Left cardiac atrium (tissue), 4 donors: ENCODE data around the gene LENG8. TPM values are rescaled to one million over a fixed set of nuclear protein-coding genes. Genes with fewer than 3 reads are reported as not detected.
A peak's percentile ranks its signal among the peaks of the same experiment; 100 is the strongest.
"Not testable (repeated sequence)": the region's sequence is repeated elsewhere in the genome, so short reads cannot be mapped to it uniquely, and the experiment has no call there.

Experiments
- ATAC-seq, 2 donors: fragments of 200-7000 bp; cut with Tn5 transposase; one replicate each; pipeline ENCODE4 v1.9.1; 2020; ENCODE audit warnings: mild to moderate bottlenecking in 2 of 2, moderate library complexity in 2 of 2
- DNase-seq: peaks from one replicate; pipeline ENCODE4 v3.0.0-alpha.2; 2020
- intact Hi-C, 2 donors: fragments of 100-400 bp; cut with DNase I; formaldehyde crosslinking; loops; one replicate each; pipeline versions ENCODE4 v1.14.1 to v1.15.1; 2022 to 2023
- total RNA-seq, 2 donors: library from RNA; stranded (reverse); fragmentation: NEBNext Ultra II Directional; extraction: Animal tissue kit (Norgen Biotek cat#: 25700); gene quantifications; one replicate each; pipeline ENCODE4 v1.2.1, GENCODE V29; 2021
- donor health status: DM: no; HTN: yes; CAD: no.
- donor health status: DM: no; HTN: yes; CAD: no; lungs with severe emphysema.
- donor health status: DM: yes; HTN: yes; CAD: no.
- donor health status: Dilated cardiomyopathy.

Gene LENG8
- total RNA-seq, 2 donors from 2014 or later = 66.6 to 76.5 TPM

DNA sequence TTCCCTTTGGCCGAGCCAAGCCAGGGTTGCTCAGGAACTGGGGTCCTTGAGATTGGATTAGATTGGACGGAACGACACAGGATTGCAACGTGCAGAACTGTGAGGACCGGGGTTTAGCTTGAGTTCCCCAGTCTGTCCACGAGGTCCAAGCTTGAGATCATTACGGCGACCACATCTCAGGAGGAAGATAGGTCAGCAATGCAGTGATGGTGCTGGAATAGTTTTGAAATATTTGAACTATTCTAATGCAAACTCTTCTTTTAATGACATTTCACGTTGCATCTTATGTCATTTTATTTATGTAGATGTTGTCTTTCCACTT, 49.4 kb downstream of the LENG8 start:
- intact Hi-C loops, DNase-seq: not testable (repeated sequence)
- ATAC-seq = peak in 1 of 2 donors; percentile 23

DNA sequence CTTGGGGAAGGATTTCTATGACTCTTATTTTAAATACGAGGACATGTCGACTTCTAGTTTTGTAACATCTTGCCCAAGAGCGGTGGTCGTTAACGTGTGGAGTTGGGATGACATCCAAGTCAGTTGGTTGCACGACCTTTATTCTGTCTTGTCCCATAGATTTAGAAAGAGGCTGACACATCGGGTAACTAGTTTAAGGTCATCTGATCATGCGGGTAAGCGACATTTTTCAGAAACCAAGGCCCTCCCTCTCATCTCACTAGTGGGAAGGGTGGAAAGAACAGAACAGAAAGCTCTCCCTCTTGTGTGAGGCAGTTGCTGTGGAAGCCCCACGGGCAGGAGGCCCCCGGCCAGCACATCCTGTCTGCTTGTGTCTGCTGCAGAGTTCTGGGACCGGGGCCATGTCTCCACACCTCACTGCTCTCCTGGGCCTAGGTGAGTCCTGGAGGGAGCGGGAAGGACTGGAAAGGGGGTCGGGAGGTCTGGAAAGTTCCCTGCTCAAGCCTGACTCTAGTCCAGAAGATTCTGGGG, 53.6 kb downstream of the LENG8 start, which contains the start of gene LAIR2:
TSS of gene LAIR2 (plus strand) at position 314 of the 531 bp plus-strand sequence. CDS start at position 402, 88 bp downstream.
- intact Hi-C loops = no loop called here
- DNase-seq = no peak
- ATAC-seq = no peak

DNA sequence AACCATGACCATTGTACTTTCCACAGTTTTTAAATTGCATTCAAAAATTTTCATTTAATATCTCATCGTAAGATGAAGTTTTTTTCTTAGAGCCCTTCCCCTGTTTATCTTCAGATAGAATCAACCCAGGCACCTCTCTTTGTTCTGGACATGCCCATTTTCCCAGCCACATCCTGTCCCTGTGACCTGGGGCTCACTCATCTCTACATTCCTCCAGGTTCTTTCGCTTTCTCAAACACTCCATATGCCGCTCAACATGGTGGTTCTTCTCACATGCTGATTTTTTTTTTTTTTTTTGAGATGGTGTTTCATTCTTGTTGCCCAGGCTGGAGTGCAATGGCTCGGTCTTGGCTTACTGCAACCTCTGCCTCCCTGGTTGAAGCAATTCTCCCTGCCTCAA, 56.5 kb downstream of the LENG8 start:
- DNase-seq, ATAC-seq, intact Hi-C loops: not testable (repeated sequence)

DNA sequence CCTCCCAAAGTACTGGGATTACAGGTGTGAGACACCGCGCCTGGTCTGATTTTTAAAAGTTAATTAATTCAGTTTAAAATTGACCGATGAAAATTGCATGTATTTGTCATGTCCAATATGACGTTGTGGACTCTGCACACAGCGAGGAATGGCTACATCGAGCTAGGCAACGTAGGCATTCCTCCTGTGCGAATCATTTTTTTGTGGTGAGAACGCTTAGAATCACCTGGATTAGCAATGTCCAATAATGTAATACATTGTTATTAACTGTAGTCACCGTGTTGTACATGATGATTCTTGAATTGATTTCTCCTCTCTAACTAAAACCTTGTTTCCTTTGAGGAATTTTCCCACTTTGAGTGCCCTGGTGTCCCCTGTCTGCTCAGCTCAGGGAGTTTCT, 57.1 kb downstream of the LENG8 start:
- DNase-seq (no peak), ATAC-seq (no peak)
- intact Hi-C loops = no loop called here

DNA sequence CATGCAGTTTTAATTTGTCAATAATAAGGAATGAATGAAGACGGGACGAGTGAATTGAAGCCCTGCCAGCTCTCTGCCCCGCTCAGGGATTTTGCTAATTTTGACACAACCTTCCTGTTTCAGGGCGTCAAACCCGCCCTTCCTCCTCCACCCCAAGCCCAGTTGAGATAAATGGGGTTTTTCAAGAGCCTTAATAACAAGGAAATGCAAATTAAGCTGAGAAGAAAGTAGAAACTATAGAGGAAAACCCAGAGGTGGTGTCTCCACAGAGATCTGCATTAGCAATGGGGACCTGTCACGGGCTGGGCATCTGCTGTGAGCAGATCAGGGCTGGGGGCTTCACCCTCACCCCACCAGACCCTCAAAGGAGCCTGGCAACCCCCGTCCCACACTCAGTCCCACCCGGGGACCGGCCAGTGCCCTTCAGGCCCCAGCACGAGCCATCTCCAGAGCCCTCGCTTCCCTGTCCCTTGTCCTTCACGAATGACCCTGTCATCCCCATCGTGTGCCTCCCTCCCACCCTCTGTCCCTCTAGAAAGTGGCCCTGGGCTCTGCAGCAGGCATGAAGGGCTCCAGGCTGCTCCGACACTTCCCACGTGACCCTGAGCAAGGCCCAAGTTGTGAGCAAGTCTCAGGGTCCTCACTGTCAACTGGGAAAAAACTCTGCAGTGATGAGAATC, 58.2 kb downstream of the LENG8 start:
- not testable (repeated sequence) for DNase-seq, ATAC-seq

DNA sequence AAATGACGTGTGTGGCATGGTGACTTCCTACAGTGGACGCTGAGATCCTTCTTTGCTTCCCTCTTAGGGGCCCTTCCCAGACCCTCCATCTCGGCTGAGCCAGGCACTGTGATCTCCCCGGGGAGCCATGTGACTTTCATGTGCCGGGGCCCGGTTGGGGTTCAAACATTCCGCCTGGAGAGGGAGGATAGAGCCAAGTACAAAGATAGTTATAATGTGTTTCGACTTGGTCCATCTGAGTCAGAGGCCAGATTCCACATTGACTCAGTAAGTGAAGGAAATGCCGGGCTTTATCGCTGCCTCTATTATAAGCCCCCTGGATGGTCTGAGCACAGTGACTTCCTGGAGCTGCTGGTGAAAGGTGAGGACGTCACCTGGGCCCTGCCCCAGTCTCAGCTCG, 58.8 kb downstream of the LENG8 start:
- DNase-seq (no peak), ATAC-seq (no peak)
- intact Hi-C loops = no loop called here

More for the DNA sequence above, 58.2 kb downstream of the LENG8 start:
- intact Hi-C loops = not testable (repeated sequence)

DNA sequence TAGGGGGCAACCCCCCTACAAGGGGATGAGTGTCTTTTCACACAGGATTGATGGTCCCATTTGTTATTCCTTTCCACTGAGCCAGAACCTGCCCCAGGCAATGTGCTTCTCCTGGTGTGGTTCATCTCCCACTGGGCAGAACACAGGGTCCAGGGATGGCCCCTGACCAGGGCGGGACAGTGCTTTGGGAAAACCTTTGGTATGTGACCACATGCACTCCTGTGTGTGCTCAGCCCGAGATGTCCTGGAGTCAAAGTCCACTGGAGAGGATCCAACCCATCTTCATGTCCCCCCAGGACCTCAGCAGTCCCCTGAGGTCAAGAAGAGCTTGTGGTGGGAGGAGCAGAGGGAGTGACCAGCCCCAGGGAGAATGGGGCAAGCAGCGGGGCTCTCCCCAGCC, 59.5 kb downstream of the LENG8 start:
- ATAC-seq = peak in 1 of 2 donors; percentile 18
- intact Hi-C loops = not testable (repeated sequence)

DNA sequence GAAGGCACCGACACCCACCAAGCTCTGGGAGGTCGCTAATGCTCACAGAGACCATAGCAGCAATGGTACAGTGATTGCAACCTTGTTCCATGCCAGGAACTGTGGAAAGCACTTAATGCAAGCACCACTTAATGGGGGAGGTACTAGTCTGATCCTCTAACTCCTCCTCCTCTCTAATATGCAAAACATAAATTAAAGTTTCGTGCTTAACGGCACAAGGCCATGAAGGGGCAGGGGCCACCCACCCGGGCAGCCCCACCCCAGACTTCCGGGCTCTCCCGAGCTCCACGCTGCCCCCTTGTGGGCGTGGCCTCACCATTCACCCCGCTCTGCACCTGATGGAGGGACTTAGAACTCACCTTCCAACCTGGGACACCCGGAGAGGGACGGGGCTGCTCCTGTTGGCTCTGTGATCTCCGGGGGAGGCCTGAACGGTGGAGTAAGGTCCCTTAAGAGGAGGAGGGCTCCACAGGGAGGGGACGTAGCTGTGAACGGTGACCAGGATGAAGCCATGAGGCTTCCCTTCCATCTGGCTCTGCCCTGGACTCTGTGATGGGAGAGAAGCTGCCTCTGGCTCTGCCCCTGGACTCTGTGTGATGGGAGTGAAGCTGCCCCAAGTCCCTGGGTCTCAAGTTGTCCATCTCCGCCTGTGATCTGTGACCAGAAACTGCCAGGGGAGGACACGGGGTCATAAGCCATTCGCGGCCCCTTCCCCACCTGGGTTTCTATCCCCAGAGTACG, 60.4 kb downstream of the LENG8 start:
- peak in 1 of 2 donors; percentile 36 for ATAC-seq
- DNase-seq, intact Hi-C loops: not testable (repeated sequence)

More for the DNA sequence above, 59.5 kb downstream of the LENG8 start:
- not testable (repeated sequence) for DNase-seq

Other genes with a start within 250 kb of the LENG8 start
- gene RPS9, start 248.3 kb upstream of the LENG8 start, total RNA-seq = 100 to 1,000 TPM; 738 to 776 TPM
- gene LILRB3, start 226.2 kb upstream of the LENG8 start, total RNA-seq = 10 to 100 TPM in 1 of 2 donors, 1 to 10 TPM in 1; 8.5 to 10.5 TPM
- gene LILRA6, start 206.4 kb upstream of the LENG8 start, total RNA-seq = 1 to 10 TPM; 6.0 to 6.5 TPM
- 10 to 100 TPM; 15.1 to 21.4 TPM for gene LILRB5, start 191.9 kb upstream of the LENG8 start, total RNA-seq
- 1 to 10 TPM; 3.3 to 5.5 TPM for gene LILRB2, start 168.1 kb upstream of the LENG8 start, total RNA-seq
- 1 to 10 TPM; 3.7 to 4.7 TPM for gene LILRA5, start 136.0 kb upstream of the LENG8 start, total RNA-seq
- gene LILRA4, start 110.0 kb upstream of the LENG8 start, total RNA-seq = not detected
- 10 to 100 TPM; 16.2 to 26.8 TPM for gene LAIR1, start 84.3 kb upstream of the LENG8 start, total RNA-seq
- 1 to 10 TPM; 1.9 to 3.0 TPM for gene TTYH1, start 33.7 kb upstream of the LENG8 start, total RNA-seq
- gene LENG9, start 14.6 kb downstream of the LENG8 start, total RNA-seq = 1 to 10 TPM; 3.3 to 5.4 TPM
- 10 to 100 TPM; 13.0 to 25.0 TPM for gene CDC42EP5, start 24.1 kb downstream of the LENG8 start, total RNA-seq
- 1 to 10 TPM in 1 of 2 donors, not detected in 1; 1.1 TPM for gene LAIR2, start 53.6 kb downstream of the LENG8 start, total RNA-seq
- gene LILRA2, start 124.6 kb downstream of the LENG8 start, total RNA-seq = 1 to 10 TPM; 2.1 to 5.8 TPM
- gene LILRA1, start 144.4 kb downstream of the LENG8 start, total RNA-seq = under 1 TPM; 0.86 to 0.97 TPM
- gene LILRB1, start 181.3 kb downstream of the LENG8 start, total RNA-seq = 1 to 10 TPM; 3.1 to 4.2 TPM
- 10 to 100 TPM in 1 of 2 donors, 1 to 10 TPM in 1; 5.7 to 11.8 TPM for gene LILRB4, start 213.8 kb downstream of the LENG8 start, total RNA-seq